HepG2 (cell line): ENCODE results near the gene SMC1A. TPM values are rescaled to one million over a fixed set of nuclear protein-coding genes. Genes with fewer than 3 reads are reported as not detected.

Source experiments
- DRAP1 ChIP-seq: IDR thresholded peaks from 2 replicates; pipeline ENCODE4 v1.6.1; 2016; ENCODE audit warnings: missing genetic modification reagents, missing compliant biosample characterization
- FLYWCH1 ChIP-seq: sonication (generic); formaldehyde crosslinking; IDR thresholded peaks from 2 replicates; pipeline ENCODE4 v1.8.1; 2023; ENCODE audit warnings: mild to moderate bottlenecking, missing genetic modification reagents
- GABPA ChIP-seq, 2 experiments: IDR thresholded peaks; 2 replicates each; pipeline ENCODE4 v1.6.1; 2011 to 2016; ENCODE audit warnings: low read depth in 2 of 2, low read length in 1 of 2, missing biosample characterization in 1 of 2, missing genetic modification characterization in 1 of 2
- HDAC1 ChIP-seq: sonication (generic); formaldehyde crosslinking; IDR thresholded peaks from 2 replicates; pipeline ENCODE4 v1.5.1; 2020; ENCODE audit warnings: mild to moderate bottlenecking, missing genetic modification reagents
- HMG20A ChIP-seq: IDR thresholded peaks from 2 replicates; pipeline ENCODE4 v1.6.1; 2016; ENCODE audit warnings: borderline replicate concordance
- IKZF4 ChIP-seq: sonication (generic); formaldehyde crosslinking; IDR thresholded peaks from 2 replicates; pipeline ENCODE4 v1.5.1; 2020; ENCODE audit warnings: borderline replicate concordance, mild to moderate bottlenecking, low read depth, missing genetic modification reagents; ENCODE audit errors: not compliant biosample characterization
- IRF1 ChIP-seq: sonication (generic); formaldehyde crosslinking; IDR thresholded peaks from 2 replicates; pipeline ENCODE4 v1.4.0; 2020; ENCODE audit warnings: low read depth, mild to moderate bottlenecking, missing genetic modification reagents
- KMT2B ChIP-seq: IDR thresholded peaks from 2 replicates; pipeline ENCODE4 v1.6.1; 2016; ENCODE audit warnings: missing genetic modification reagents, missing compliant biosample characterization
- MXD4 ChIP-seq: IDR thresholded peaks from 2 replicates; pipeline ENCODE4 v1.6.1; 2016; ENCODE audit warnings: mild to moderate bottlenecking, missing biosample characterization, missing genetic modification reagents
- PAX8 ChIP-seq: sonication (generic); formaldehyde crosslinking; IDR thresholded peaks from 2 replicates; pipeline ENCODE4 v1.8.0; 2022; ENCODE audit warnings: mild to moderate bottlenecking, missing genetic modification reagents, borderline replicate concordance
- PHF21A ChIP-seq: sonication (generic); formaldehyde crosslinking; IDR thresholded peaks from 2 replicates; pipeline ENCODE4 v1.5.0; 2020; ENCODE audit warnings: mild to moderate bottlenecking, missing genetic modification reagents
- PHF8 ChIP-seq: sonication (generic); formaldehyde crosslinking; IDR thresholded peaks from 2 replicates; pipeline ENCODE4 v1.5.0; 2020; ENCODE audit warnings: missing genetic modification reagents
- POLR2AphosphoS2 ChIP-seq: IDR thresholded peaks from 2 replicates; pipeline ENCODE4 v1.6.1; 2011; ENCODE audit warnings: low read depth, low read length, improper control_type of control experiment
- PRDM10 ChIP-seq: sonication (generic); formaldehyde crosslinking; IDR thresholded peaks from 2 replicates; pipeline ENCODE4 v1.4.0; 2020; ENCODE audit warnings: low read depth, missing genetic modification reagents
- RFXAP ChIP-seq: sonication (generic); formaldehyde crosslinking; IDR thresholded peaks from 2 replicates; pipeline ENCODE4 v1.4.0; 2020; ENCODE audit warnings: missing genetic modification reagents, borderline replicate concordance
- SKIL ChIP-seq: sonication (generic); formaldehyde crosslinking; IDR thresholded peaks from 2 replicates; pipeline ENCODE4 v1.8.0; 2022; ENCODE audit warnings: missing genetic modification reagents, mild to moderate bottlenecking, moderate library complexity, borderline replicate concordance
- TFDP1 ChIP-seq: IDR thresholded peaks from 2 replicates; pipeline ENCODE4 v1.6.1; 2016; ENCODE audit warnings: missing compliant biosample characterization, missing genetic modification reagents, borderline replicate concordance
- ZBTB7B ChIP-seq: sonication (generic); formaldehyde crosslinking; IDR thresholded peaks from 2 replicates; pipeline ENCODE4 v1.4.0; 2020; ENCODE audit warnings: missing genetic modification reagents
- ZFY ChIP-seq: sonication (generic); formaldehyde crosslinking; IDR thresholded peaks from 2 replicates; pipeline ENCODE4 v1.4.0; 2020; ENCODE audit warnings: missing genetic modification reagents
- ZNF3 ChIP-seq: IDR thresholded peaks from 2 replicates; pipeline ENCODE4 v1.7.0; 2017; ENCODE audit warnings: inconsistent platforms
- polyA plus RNA-seq, 8 experiments: library from polyadenylated mRNA; depleted of rRNA in 3 of 8; stranded (reverse) in 7 of 8; unstranded in 1 of 8; fragments of >200 nt; fragmentation: Illumina TruSeq in 4 of 8; extraction: Trizol in 4 of 8; gene quantifications; 2 replicates each; pipeline versions ENCODE4 v1.2.1 to v1.2.3, GENCODE V29; 2011 to 2016; ENCODE audit warnings: low read depth in 4 of 8, missing spikeins in 1 of 8, mixed read lengths in 1 of 8; ENCODE audit not compliant: insufficient read depth in 1 of 8
- total RNA-seq, 5 experiments: library from RNA; depleted of rRNA; stranded (reverse); fragments of >200 nt; fragmentation: Illumina TruSeq; extraction: Trizol; gene quantifications; 2 replicates each; pipeline ENCODE4 v1.2.3, GENCODE V29; 2016; ENCODE audit warnings: low read depth in 1 of 5

The SMC1A gene
- total and polyA plus RNA-seq, 2 of the 13 experiments (the other 11 are each of a cell fraction or from before 2014, with no cell fraction given), result 9.4 to 46.6 TPM

GRCh38 chrX:53433651-53434639 is 11.5 kb upstream of the SMC1A start, which contains the start of gene HSD17B10 (continued):
- peak; percentile 68; the same call in 1 of the 2 replicates for TF ChIP-seq PRDM10 (CRISPR knock-in tag)
- no peak for TF ChIP-seq ZBTB7B
- TF ChIP-seq FLYWCH1 (CRISPR knock-in tag), result no peak
- peak; percentile 78 for TF ChIP-seq HDAC1 (CRISPR knock-in tag)
- no peak for TF ChIP-seq SKIL (CRISPR knock-in tag)
- no peak for TF ChIP-seq POLR2AphosphoS2
- TF ChIP-seq KMT2B (CRISPR knock-in tag), result peak; percentile 58; the same call in 1 of the 2 replicates
- 0 out of 2 replicates have a peak, but pooled peaks have one; percentile 8 for TF ChIP-seq ZFY (CRISPR knock-in tag)
- no peak for TF ChIP-seq ZNF3 (CRISPR knock-in tag)
- TF ChIP-seq HMG20A (CRISPR knock-in tag), result no peak
- TF ChIP-seq PAX8 (CRISPR knock-in tag), result no peak
- 0 out of 2 replicates have a peak, but pooled peaks have one; percentile 36 for TF ChIP-seq PHF21A (CRISPR knock-in tag)
- peak; percentile 39 for TF ChIP-seq IKZF4
- TF ChIP-seq TFDP1 (CRISPR knock-in tag), result peak; percentile 30; the same call in 1 of the 2 replicates
- TF ChIP-seq GABPA (IDR thresholded peaks at IDR 0.05; ENCODE audit: low read depth, low read length), result peak; percentile 53
- TF ChIP-seq GABPA (CRISPR knock-in tag; IDR thresholded peaks at IDR 0.05; ENCODE audit: low read depth), result peak; percentile 70
- TF ChIP-seq MXD4 (CRISPR knock-in tag), result peak; percentile 60; the same call in 1 of the 2 replicates
- no peak for TF ChIP-seq IRF1 (CRISPR knock-in tag)
- no peak for TF ChIP-seq RFXAP (CRISPR knock-in tag)
- TF ChIP-seq PHF8, result peak; percentile 77
- TF ChIP-seq DRAP1 (CRISPR knock-in tag), result peak; percentile 73
